Neural cell (in vitro differentiated cells): ENCODE measurements around the gene MERTK. TPM values are rescaled to one million over a fixed set of nuclear protein-coding genes. Genes with fewer than 3 reads are reported as not detected.

Experiments
- H2AFZ ChIP-seq: fragments of 200-600, 300-800 bp; sonication (generic), shearing (Covaris generic); 2 replicates; pipeline ENCODE4 v1.6.0; 2014; ENCODE audit warnings: low read depth, mild to moderate bottlenecking, antibody characterized with exemption, low read length, moderate library complexity
- H3F3A ChIP-seq: fragments of 200-600 bp; shearing (Covaris generic); 2 replicates; pipeline ENCODE4 v1.6.1; 2016; ENCODE audit warnings: mild to moderate bottlenecking, moderate library complexity, mixed read lengths, antibody characterized with exemption, low read length; ENCODE audit not compliant: insufficient read depth, poor library complexity, severe bottlenecking
- H3K27ac ChIP-seq: fragments of 200-600, 300-800 bp; sonication (generic), shearing (Covaris generic); 2 replicates; pipeline ENCODE4 v1.5.1; 2014; ENCODE audit warnings: mild to moderate bottlenecking, low read length, moderate library complexity
- H3K27me3 ChIP-seq: fragments of 300-800, 200-600 bp; sonication (generic), shearing (Covaris generic); 2 replicates; pipeline ENCODE4 v1.6.0; 2014; ENCODE audit warnings: mild to moderate bottlenecking, low read depth, low read length, moderate library complexity; ENCODE audit not compliant: insufficient read depth
- H3K36me3 ChIP-seq: fragments of 300-800, 200-600 bp; sonication (generic), shearing (Covaris generic); 2 replicates; pipeline ENCODE4 v1.5.1; 2014; ENCODE audit warnings: mild to moderate bottlenecking, antibody characterized with exemption, low read length, moderate library complexity; ENCODE audit not compliant: insufficient read depth
- H3K4me2 ChIP-seq: fragments of 300-800, 200-600 bp; sonication (generic), shearing (Covaris generic); 2 replicates; pipeline ENCODE4 v1.6.0; 2014; ENCODE audit warnings: mild to moderate bottlenecking, low read length
- H3K4me3 ChIP-seq: fragments of 300-800, 200-600 bp; sonication (generic), shearing (Covaris generic); 2 replicates; pipeline ENCODE4 v1.5.1; 2014; ENCODE audit warnings: mild to moderate bottlenecking, low read length, moderate library complexity
- H3K79me2 ChIP-seq: fragments of 200-600 bp; shearing (Covaris generic); replicated peaks from 2 replicates; pipeline ENCODE4 v1.6.0; 2014; ENCODE audit warnings: mild to moderate bottlenecking, low read length, moderate library complexity; ENCODE audit not compliant: insufficient read depth
- H3K9ac ChIP-seq: fragments of 300-800, 200-600 bp; sonication (generic), shearing (Covaris generic); 2 replicates; pipeline ENCODE4 v1.6.1; 2016; ENCODE audit warnings: mild to moderate bottlenecking, low read length, mixed read lengths
- H3K9me2 ChIP-seq: fragments of 200-600 bp; shearing (Covaris generic); 2 replicates; pipeline ENCODE4 v1.6.1; 2016; ENCODE audit warnings: mild to moderate bottlenecking, low read length, mixed read lengths; ENCODE audit not compliant: insufficient read depth
- H3K9me3 ChIP-seq: fragments of 200-600, 300-800 bp; sonication (generic), shearing (Covaris generic); 2 replicates; pipeline ENCODE4 v1.6.1; 2016; ENCODE audit warnings: mild to moderate bottlenecking, mixed run types, low read length, moderate library complexity, mixed read lengths
- H4K20me1 ChIP-seq: fragments of 200-600 bp; shearing (Covaris generic); 2 replicates; pipeline ENCODE4 v1.6.1; 2016; ENCODE audit warnings: mild to moderate bottlenecking, mixed run types; ENCODE audit not compliant: insufficient read depth
- EP300 ChIP-seq: fragments of 450-650 bp; conservative IDR thresholded peaks from 2 replicates; pipeline ENCODE4 v1.6.1; 2014; ENCODE audit warnings: antibody characterized with exemption, mild to moderate bottlenecking, moderate library complexity; ENCODE audit not compliant: poor library complexity, severe bottlenecking
- EZH2 ChIP-seq: fragments of 200-600, 300-800 bp; shearing (Covaris generic), sonication (generic); IDR thresholded peaks from 2 replicates; pipeline ENCODE4 v1.6.1; 2014; ENCODE audit warnings: antibody characterized with exemption, low read length, borderline replicate concordance, mild to moderate bottlenecking; ENCODE audit not compliant: insufficient read depth, poor library complexity, severe bottlenecking
- MXI1 ChIP-seq: fragments of 450-650 bp; conservative IDR thresholded peaks from 2 replicates; pipeline ENCODE4 v1.6.1; 2014; ENCODE audit warnings: antibody characterized with exemption, mild to moderate bottlenecking; ENCODE audit not compliant: poor library complexity, severe bottlenecking
- POLR2AphosphoS5 ChIP-seq: IDR thresholded peaks from 2 replicates; pipeline ENCODE4 v1.6.1; 2012
- RAD21 ChIP-seq: fragments of 450-650 bp; conservative IDR thresholded peaks from 2 replicates; pipeline ENCODE4 v1.6.1; 2014; ENCODE audit warnings: antibody characterized with exemption, mild to moderate bottlenecking, moderate library complexity
- SMC3 ChIP-seq: fragments of 450-650 bp; conservative IDR thresholded peaks from 2 replicates; pipeline ENCODE4 v1.6.1; 2014; ENCODE audit warnings: antibody characterized with exemption, mild to moderate bottlenecking, moderate library complexity; ENCODE audit not compliant: poor library complexity
- TAF1 ChIP-seq: IDR thresholded peaks from 2 replicates; pipeline ENCODE4 v1.6.1; 2012; ENCODE audit warnings: low read depth
- polyA plus RNA-seq: library from polyadenylated mRNA; depleted of rRNA; stranded (reverse); fragments of >200 nt; gene quantifications from 2 replicates; pipeline ENCODE4 v1.2.3, GENCODE V29; 2014
- TF ChIP-seq, protein P1 (sequence below): IDR thresholded peaks from 2 replicates; pipeline ENCODE4 v1.6.1; 2012; ENCODE audit warnings: borderline replicate concordance
- TF ChIP-seq, protein P2 (sequence below): fragments of 450-650 bp; IDR thresholded peaks from 2 replicates; pipeline ENCODE4 v1.5.1; 2014; ENCODE audit warnings: antibody characterized with exemption, mild to moderate bottlenecking, moderate library complexity; ENCODE audit not compliant: poor library complexity, severe bottlenecking

The MERTK gene
- polyA plus RNA-seq, 1 donor from 2014 or later, result 0.53 TPM

DNA sequence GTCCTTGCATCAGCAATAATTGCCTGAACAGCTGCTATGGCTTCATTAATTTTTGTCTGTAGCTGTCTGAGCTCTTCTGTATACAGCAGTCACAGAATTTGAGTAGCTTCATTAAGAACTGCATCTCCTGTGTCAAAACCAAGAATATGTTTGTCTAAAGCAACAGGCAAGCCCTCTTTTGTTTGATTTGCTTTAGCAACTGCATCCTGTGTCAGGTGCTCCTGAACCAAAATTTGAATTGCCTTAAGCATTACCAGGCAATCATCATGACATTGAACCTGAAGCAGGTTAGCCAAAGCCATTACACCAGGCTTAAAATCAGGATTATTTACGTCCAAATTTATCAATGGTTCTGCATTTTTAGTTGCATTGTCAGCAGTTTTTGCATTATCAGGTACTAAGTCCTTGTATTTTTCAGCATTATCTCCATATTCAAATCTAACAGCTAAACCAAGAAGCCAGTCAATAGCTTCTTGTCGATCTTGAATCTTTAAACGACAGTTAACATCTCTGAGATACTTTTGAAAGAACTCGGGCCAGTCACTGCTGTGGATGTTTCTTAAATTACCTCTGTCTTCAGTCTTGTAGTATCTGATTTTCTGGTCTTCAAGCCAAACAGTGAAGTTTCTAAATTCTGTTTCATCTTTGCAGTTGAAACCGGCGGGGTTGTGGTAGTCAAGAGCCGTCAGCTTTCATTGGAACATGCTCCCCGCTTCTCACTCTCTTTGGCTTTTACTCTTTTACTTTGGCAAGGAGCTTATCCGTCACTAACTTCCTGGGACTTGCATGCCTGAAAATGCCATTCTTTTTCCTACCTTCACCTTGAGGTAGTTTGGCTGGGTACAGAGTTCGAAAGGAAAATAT, 42.2 kb downstream of the MERTK start:
- Histone ChIP-seq H3K4me2 (no peak overlapping the region), H3F3A (no peaks in the 10 kb centered on the region), H4K20me1 (no peaks in the 10 kb centered on the region), H3K9ac (no peak overlapping the region), H3K79me2 (no peaks in the 10 kb centered on the region), H3K9me2 (no peaks in the 10 kb centered on the region), H3K9me3 (no peaks in the 10 kb centered on the region), H3K27ac (no peak overlapping the region), H2AFZ (no peak overlapping the region), H3K36me3 (no peaks in the 10 kb centered on the region), H3K4me3 (no peak overlapping the region), H3K27me3 (no peaks in the 10 kb centered on the region)
- TF ChIP-seq SMC3 (no peak), MXI1 (no peak)

DNA sequence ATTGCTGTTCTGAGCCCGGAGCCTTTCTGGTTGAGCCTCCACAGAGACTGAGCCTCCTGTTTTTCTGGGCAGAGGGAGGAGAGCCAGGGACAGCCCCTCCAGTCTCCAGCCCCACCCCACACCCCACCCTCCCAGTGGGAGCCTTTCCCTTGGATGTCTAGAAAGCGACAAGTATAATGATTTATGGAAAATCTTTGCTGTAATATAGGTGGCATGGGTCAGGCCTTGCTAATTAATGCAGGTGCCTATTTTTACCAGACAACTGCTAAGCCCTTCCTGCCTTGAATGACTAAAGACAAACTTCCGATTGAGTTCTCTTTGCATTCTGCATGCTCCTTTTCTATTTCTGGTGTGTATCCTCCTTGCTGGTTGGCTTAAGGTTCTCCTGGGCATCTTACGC, 43.1 kb downstream of the MERTK start:
- Histone ChIP-seq H3K9me2 (no peaks in the 10 kb centered on the region), H3K9me3 (no peaks in the 10 kb centered on the region), H3F3A (no peaks in the 10 kb centered on the region), H2AFZ (no peak overlapping the region), H3K27ac (no peak overlapping the region), H4K20me1 (no peaks in the 10 kb centered on the region), H3K27me3 (no peaks in the 10 kb centered on the region), H3K79me2 (no peaks in the 10 kb centered on the region), H3K4me3 (no peak overlapping the region), H3K36me3 (no peaks in the 10 kb centered on the region), H3K9ac (no peak overlapping the region), H3K4me2 (no peak overlapping the region)
- TF ChIP-seq EP300 (no peak), TAF1 (no peak)

DNA sequence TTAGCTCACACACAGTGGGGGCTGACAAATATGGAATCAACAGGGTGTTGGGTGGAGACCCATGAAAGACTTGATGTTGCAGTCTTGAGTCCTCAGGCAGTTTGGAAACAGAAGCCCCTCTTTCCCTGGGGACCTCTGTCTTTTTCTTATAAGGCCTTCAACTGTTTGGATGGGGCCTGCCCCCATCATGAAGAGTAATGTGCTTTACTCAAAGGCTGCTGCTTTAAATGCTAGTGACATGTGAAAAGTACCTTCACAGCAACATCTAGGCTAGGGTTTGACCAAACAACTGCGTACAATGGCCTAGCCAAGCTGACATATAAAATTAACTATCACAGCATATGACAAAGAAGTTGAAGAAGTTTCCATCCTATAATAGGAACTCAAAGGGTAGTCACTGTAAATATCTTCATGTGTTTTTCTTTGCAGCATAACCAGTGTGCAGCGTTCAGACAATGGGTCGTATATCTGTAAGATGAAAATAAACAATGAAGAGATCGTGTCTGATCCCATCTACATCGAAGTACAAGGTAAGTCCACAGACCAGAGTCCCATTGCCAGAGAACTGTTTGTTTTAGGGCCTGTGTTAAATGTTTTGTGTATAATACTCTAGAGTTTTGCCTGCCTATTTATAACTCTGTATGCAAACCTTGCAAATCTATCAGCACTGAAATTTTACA, 46.3 kb downstream of the MERTK start:
- H3F3A ChIP-seq, result no peaks in the 10 kb centered on the region
- TF ChIP-seq SMC3, result no peak
- TF ChIP-seq MXI1, result no peak
- no peak for TF ChIP-seq TAF1
- TF ChIP-seq EP300, result no peak
- TF ChIP-seq POLR2AphosphoS5, result no peak
- no peak for TF ChIP-seq EZH2
- no peak for TF ChIP-seq RAD21
- TF ChIP-seq, protein P1, sequence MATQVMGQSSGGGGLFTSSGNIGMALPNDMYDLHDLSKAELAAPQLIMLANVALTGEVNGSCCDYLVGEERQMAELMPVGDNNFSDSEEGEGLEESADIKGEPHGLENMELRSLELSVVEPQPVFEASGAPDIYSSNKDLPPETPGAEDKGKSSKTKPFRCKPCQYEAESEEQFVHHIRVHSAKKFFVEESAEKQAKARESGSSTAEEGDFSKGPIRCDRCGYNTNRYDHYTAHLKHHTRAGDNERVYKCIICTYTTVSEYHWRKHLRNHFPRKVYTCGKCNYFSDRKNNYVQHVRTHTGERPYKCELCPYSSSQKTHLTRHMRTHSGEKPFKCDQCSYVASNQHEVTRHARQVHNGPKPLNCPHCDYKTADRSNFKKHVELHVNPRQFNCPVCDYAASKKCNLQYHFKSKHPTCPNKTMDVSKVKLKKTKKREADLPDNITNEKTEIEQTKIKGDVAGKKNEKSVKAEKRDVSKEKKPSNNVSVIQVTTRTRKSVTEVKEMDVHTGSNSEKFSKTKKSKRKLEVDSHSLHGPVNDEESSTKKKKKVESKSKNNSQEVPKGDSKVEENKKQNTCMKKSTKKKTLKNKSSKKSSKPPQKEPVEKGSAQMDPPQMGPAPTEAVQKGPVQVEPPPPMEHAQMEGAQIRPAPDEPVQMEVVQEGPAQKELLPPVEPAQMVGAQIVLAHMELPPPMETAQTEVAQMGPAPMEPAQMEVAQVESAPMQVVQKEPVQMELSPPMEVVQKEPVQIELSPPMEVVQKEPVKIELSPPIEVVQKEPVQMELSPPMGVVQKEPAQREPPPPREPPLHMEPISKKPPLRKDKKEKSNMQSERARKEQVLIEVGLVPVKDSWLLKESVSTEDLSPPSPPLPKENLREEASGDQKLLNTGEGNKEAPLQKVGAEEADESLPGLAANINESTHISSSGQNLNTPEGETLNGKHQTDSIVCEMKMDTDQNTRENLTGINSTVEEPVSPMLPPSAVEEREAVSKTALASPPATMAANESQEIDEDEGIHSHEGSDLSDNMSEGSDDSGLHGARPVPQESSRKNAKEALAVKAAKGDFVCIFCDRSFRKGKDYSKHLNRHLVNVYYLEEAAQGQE, result no peak
- TF ChIP-seq, protein P2, sequence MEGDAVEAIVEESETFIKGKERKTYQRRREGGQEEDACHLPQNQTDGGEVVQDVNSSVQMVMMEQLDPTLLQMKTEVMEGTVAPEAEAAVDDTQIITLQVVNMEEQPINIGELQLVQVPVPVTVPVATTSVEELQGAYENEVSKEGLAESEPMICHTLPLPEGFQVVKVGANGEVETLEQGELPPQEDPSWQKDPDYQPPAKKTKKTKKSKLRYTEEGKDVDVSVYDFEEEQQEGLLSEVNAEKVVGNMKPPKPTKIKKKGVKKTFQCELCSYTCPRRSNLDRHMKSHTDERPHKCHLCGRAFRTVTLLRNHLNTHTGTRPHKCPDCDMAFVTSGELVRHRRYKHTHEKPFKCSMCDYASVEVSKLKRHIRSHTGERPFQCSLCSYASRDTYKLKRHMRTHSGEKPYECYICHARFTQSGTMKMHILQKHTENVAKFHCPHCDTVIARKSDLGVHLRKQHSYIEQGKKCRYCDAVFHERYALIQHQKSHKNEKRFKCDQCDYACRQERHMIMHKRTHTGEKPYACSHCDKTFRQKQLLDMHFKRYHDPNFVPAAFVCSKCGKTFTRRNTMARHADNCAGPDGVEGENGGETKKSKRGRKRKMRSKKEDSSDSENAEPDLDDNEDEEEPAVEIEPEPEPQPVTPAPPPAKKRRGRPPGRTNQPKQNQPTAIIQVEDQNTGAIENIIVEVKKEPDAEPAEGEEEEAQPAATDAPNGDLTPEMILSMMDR, result no peak
- H3K9me2 ChIP-seq, result no peaks in the 10 kb centered on the region
- H3K4me2 ChIP-seq, result no peak overlapping the region
- H3K4me3 ChIP-seq, result no peak overlapping the region
- no peak overlapping the region for H2AFZ ChIP-seq
- no peaks in the 10 kb centered on the region for H3K9me3 ChIP-seq
- H3K9ac ChIP-seq, result no peak overlapping the region
- no peaks in the 10 kb centered on the region for H3K27me3 ChIP-seq
- no peaks in the 10 kb centered on the region for H3K79me2 ChIP-seq
- H4K20me1 ChIP-seq, result no peaks in the 10 kb centered on the region
- no peaks in the 10 kb centered on the region for H3K36me3 ChIP-seq
- no peak overlapping the region for H3K27ac ChIP-seq
